ENCODE data around the gene CDH15. TPM values are rescaled to one million over a fixed set of nuclear protein-coding genes. Genes with fewer than 3 reads are reported as not detected.
"Not testable (repeated sequence)": the region's sequence is repeated elsewhere in the genome, so short reads cannot be mapped to it uniquely, and the experiment has no call there.

Gene CDH15
- polyA plus RNA-seq, 3 donors = 1.2 to 1.9 (median 1.4) TPM

DNA sequence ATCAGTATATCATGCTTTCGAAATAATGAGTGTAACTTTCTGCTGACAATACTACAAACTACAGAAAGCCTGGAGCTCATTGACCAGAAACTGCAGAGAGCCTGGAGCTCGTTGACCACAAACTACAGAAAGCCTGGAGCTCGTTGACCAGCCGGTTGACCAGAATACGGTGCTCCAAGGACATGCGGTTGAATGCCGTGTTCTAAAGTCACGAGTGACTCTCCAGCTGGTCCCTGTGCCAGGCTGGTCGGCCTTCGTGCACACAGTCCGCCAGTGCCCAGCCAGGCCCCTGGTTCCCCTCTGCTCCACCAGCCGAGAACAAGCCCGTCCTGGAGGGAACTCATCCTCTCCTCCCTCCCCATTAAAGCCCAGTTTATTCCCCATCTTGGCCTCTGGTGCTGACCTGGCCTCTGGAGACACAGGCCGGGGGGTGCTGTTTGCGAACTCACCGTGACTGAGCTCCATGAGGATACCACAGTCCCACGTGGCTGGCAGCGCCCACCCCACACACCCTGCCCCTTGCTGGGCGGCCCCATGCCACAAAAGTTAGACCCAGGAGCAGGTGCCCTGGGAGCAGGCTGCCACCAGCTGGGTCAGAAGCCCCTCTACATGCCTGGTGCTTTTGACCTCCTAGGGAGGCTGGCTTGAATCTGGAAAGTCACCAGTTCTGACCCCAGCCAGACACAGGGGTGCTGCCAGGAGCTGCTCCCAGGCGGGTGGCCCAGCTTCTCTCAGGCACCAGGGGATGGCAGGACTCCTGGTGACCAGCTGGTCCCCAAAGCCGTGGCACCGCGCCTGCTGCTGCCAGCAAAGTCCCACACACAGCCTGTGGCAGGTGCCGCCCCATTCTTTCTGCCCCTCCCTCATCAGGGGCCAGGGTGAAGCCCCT, 15.5 kb upstream of the CDH15 start:
- no peak for DNase-seq (ENCODE audit: low read depth in 3 of 3, low spot score in 2 of 3)

DNA sequence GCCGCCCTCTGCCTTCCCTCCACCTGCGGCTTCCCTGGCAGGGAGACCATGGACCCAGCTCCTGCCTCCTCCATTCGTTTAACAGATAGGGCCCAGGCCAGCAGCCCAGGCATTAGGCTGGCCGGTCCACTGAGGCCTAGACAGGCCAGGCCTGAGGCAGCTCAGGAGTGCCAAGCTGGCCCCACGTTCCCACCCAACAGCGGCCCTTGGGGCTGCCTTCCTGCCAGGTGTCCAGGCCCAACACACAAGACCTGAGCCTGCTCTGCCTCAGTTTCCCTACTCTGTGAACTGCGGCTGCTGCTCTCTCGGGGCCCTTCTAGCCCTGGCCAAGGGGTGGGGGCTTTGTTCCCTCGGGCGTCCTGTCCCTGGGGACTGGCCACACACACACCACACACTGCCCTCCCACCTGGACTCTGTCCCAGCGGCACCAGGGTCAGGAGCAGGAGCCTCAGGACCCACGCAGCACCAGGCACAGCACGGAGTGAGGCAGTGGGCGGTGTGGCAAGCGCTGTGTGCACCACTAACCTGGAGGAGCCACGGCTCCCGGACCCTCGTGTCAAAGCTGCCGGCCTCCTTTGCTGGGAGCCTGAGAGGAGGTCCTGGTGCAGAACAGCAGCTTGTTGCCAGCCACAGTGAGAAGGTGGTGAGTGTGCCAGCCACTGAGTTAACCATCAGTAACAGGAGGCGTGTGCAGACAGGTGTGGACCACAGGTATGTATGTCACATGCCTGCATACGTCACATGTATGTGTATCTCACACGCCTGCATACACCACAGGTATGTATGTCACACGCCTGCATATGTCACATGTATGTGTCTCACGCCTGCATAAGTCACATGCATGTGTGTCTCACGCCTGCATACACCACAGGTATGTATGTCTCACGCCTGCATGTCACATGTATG, 14.6 kb upstream of the CDH15 start:
- DNase-seq (ENCODE audit: low read depth in 3 of 3, low spot score in 2 of 3) = no peak

DNA sequence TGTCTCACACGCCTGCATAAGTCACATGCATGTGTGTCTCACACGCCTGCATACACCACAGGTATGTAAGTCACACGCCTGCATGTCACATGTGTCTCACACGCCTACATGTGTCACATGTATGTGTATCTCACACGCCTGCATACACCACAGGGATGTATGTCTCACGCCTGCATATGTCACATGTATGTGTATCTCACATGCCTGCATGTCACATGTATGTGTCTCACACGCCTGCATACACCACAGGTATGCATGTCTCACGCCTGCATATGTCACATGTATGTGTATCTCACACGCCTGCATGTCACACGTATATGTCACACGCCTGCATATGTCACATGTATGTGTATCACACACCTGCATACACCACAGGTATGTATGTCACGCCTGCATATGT, 13.8 kb upstream of the CDH15 start:
- DNase-seq (ENCODE audit: low read depth in 3 of 3, low spot score in 2 of 3) = no peak

DNA sequence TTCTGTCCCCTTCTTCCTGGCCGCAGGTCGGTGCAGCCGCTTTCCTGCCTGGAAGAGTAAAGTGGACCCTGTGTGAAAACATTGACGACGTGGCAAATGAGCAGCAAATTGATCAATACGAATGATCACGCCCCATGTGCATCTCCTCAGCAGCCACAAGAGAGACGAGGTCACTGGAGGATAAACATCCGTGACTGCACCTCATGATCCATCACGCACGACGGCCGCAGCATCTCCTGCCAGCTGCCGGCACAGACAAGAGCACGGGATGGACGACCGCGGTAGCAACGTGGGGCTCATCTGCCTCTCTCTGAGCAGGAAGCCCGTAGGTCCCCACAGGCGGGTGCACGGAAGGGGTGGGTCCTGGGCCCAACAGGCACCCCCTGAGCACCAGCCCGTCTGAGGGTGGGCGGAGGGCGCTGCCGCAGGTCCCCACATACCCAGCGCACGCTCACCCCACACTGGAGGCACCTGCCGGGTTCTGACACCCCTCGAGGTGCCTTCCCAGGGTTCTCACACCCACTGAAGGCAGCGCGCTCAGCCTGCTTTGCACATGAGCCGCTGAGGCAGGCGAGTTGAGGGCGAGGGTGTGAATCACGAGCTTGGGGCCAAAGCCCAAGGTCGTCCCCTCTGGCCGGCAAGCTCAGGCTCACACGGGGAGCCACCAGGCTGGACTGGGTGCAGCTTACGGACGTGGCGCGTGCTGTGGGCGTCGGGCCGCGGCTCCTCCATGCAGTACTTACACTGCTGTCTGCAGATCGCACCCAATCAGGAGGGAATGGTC, 12.3 kb upstream of the CDH15 start:
- no peak for DNase-seq (ENCODE audit: low read depth in 3 of 3, low spot score in 2 of 3)

DNA sequence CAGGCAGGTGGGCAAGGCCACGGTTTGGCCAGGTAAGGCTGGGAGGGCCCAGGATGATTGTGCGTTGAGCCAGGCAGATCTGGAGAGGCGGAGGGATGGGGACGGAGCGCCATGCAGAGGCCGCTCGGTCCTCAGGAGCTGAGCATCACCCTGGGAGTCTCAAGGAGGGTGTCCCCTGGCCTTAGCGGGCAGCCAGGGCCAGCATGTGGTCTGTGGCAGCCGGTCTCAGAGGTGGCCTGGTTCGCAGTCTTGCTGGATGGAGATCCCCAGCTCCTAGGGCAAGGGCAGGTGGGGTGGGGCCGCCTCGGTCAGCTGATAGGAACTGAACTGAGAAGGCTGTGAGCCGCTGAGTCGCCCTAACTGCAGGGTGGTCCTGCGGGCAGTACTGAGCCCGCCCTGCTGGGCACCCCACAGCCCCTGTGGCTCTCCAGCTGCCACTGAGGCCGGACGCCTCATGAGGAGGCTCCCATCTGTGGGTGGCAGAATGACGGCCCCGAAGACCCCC, 11.6 kb upstream of the CDH15 start:
- DNase-seq (ENCODE audit: low read depth in 3 of 3, low spot score in 2 of 3) = no peak

DNA sequence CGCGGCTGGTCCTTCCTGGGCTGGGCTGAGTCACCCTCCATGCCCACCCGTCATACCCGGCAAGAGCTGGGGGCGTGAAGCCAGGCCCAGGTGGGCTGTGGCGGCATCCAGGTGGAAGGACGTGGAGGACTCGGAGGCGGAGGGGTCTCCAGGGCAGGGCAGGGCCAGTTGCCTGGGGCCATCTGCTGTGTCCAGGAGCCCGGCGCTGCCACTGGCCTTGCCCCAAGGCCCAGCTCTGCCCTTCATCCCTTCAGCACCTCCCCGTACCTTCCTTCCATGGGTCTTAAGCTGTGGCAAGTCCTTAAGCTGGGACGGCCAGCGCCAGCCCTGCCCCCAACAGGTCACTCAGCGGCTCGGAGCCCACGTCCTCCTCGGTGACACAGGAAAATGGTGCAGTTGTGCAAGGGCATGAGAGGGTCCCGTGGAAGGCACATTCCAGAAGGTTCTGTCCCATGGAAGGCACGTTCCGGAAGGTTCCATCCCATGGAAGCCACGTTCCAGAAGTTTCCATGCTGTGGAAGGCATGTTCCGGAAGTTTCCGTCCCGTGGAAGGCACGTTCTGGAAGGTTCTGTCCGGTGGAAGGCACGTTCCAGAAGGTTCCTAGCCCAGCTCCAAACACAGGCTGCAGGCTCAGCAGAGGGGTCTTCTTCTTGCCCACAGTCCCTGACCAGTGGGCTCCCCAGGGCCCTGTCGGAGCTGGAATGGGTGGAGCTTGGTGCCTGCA, 10.4 kb upstream of the CDH15 start:
- DNase-seq (ENCODE audit: low read depth in 3 of 3, low spot score in 2 of 3) = no peak

DNA sequence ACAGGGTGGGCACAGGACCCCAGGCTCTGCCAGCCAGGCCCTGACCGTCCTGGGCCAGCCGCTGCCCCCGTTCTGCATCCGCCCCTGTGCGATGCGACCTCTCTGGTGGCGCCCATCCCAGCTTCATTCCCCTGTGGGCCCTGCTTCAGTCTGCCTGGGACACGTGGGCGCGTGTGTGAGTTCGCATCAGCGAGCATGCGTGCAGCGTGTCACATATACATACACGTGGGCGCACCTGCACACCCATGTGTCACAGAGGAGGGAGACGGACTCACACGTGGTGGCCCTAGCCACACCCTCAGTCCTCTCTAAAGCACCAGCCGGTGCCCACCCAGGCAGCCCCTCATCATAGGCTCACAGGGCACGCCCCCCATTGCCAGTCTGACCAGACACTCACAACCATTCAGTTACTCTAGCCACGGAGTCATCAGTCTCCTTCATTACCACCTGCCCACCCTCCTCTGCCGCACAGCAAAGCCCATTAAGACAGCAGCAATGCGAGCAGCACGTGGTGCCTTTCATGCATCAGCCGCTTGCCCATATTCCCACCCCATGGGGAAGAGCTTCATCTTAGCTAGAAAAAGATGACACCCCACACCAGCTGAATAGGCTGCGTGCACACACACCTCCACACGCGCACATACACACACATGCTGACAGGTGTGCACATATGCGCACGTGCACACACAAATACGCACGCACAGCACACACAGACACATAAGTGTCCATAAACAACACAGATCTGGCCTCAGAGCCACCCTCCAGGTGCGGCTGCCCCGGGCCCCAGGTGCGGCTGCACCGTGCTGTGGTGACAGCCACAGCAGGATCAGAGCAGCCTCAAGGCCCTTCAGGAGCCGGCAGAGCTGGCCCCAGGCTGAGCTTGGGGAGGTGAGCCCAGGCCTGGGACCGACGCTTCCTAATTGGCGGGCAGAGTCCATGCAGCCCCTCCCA, 9.5 kb upstream of the CDH15 start:
- no peak for DNase-seq (ENCODE audit: low read depth in 3 of 3, low spot score in 2 of 3)

DNA sequence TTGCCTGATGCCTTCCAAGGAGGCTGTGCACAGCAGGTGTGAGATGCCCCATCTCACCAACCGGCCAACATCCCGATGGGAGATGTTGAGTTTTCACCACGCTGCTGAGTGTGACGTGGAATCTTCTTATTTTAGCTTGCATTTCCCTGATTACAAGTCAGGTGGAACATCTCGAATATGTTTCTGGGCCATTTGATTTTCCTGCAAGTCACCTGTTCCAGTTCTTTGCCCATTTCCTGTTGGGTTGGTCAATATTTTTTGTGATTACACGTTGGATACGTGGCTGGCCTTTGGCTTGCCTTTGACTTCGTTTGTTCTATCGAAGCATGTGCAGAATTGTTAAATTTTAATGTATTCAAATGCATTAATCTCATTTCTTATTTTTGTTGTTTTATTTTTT, 8.3 kb upstream of the CDH15 start:
- no peak for DNase-seq (ENCODE audit: low read depth in 3 of 3, low spot score in 2 of 3)

DNA sequence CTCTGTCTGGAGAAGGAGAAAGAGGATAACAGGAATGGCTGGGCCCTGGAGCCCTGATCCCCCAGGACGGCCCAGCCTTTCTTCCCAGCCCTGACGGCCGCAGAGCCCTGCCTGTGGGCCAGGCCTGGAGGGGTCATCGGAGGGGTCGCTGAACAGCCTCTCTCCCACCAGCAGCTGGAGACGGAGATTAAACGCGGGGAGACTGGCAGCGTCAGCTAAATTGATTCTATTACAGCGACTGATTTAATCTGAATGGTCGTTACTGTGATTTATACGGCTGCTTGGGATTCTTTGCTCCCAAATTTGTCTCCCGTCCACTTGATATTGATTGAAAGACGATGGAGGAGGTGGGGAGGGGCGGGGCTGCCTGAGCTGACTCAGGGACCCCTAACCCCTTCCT, 7.1 kb upstream of the CDH15 start:
- DNase-seq (ENCODE audit: low read depth in 3 of 3, low spot score in 2 of 3) = no peak

DNA sequence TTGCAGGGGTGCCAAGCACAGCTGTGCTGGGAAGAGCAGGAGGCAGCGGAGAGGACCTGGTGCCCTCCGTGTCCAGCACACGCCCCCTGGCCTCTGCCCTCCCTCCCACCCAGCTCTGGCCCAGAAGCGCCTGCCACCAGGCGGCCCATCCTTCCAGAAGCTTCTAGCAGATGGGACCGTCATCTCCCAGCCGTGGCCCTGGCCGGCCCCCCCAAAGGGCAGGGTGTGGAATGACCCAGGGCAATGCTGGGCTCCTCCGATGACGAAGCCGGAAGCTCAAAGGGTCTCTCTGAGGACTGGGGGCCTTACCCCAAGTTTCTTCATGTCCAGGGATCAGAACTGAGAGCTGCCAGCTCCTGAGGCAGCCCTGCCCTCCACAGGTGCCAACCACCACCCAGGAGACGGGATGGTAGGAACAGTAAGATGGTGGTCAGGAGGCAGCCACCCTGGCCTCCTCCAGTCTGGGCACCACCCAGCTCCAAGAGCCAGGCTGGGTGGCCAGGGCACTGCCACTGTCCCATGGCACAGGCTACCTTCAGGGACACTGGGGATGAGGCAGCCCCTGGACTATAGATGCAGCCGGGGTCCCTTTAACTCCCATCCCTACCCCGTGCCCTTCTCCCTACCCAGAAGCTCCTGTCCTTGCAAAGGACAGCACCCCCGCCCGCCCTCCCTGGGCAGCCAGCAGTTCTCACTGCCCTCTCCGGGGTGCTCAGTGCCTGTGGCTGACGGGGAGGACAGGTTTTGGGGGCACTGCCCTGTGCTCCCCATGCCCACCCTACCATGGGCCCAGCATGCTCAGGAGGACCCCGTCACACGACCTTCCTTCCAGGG, 6.5 kb upstream of the CDH15 start:
- DNase-seq (ENCODE audit: low read depth in 3 of 3, low spot score in 2 of 3) = no peak

DNA sequence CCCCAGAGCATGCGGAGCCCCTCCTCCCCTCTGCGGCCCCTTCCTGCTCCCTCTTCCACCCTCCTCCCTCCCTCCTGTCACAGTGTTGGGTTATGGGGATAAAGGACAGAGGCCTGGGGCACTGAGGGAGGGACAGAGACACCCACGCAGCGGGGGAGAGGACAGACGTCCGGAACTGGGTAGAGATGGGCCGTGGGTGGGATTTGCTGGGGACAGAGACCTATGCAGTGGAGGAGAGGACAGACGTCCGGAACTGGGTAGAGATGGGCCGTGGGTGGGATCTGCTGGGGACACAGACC, 5.9 kb upstream of the CDH15 start:
- DNase-seq (ENCODE audit: low read depth in 3 of 3, low spot score in 2 of 3) = not testable (repeated sequence)

DNA sequence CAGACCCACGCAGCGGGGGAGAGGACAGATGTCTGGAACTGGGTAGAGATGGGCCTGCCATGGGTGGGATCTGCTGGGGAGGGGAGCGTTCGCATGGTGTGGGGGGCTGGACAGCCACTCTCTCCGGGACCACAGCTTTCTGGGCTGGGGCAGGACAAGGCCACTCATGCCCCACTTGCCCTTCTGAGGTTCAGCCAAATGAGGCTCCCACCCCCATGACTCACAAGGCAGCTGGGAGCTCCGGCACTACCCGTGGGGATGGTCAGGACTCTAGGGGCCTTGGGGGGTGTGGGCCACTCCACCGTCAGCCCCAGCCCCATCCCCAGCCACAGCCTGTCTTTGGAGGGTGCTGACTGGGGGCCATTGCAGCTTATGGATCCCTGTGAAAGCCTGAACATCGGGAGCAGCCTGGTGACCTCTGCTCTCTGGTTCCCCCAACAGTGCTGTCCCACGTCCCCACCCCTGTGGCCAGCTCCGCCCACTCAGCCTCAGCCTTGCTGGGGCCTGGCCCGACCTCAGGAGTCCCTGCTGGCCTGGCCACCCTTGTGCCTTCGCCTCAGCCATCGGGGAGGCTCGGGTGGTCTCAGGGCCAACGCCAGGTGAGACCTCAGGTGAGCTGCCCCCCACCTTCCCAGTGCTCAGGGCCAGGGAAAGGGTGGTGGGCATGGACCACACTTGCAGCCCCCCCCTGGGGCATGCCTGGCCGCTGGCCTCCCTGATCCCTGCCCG, 4.7 kb upstream of the CDH15 start:
- DNase-seq (ENCODE audit: low read depth in 3 of 3, low spot score in 2 of 3) = no peak

DNA sequence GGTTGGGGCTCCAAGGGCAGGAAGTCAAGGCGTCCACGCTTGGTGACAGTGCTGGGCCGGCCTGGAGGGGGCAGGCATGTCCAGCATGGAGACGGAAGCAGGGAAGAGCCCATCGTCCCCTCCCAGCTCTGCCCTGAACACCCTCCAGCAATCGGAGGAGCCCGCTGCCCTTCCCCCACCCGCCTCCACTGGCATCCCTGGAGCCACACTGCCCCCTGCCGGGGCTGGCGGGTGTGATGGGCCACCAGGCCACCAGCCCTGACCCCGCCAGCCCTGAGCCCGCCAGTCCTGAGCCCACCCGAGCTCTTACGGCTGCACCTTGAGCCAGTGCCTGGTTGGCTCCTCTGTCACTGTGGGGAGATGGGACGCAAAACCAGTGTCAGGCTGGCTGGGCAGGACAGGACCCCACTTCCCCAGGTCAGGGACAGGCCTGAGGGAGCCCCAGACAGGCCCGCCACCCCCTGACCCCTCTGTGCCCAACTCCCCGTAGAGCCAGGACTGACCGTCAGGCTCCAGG, 4.1 kb upstream of the CDH15 start:
- peak in 2 of 3 donors; percentile 60 to 72 for DNase-seq (ENCODE audit: low read depth in 3 of 3, low spot score in 2 of 3)

DNA sequence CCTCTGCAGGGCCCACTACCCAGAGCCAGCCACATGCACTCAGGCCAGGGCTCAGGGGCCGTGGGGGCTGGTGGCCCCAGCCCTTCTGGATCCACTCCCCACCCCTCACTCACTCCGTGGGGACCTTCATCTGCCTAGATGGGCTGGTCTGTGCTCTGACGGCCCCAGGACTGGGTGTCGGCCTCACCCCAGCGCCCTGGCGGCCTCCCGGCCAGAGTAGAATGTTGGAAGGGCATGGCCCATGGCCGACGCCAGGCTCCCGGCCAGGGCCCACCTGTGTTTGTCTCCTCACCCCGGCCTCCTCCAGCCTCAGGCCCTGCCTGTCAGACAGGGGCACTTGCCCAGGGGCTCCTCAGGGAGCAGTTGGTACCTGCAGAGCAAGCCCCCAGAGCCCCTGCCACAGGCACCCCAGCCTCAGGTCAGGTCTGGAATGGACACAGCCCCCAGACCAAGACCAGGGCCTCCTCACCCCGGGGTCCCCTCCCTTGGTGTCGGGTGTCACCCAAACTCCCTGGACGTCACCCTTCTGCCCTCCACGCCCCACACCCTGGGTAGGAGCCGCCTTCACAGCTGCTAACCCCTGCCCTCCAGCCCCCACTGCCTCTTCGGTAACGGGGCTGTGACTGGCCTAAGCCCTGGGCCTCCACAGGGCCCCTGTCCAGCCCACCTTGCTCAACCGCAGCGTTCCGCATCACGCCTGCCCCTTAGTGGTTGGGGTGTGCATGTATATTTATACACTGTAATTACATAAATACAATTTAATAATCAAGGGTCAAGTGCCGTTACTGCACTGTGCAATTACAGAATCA, 3.0 kb upstream of the CDH15 start:
- no peak for DNase-seq (ENCODE audit: low read depth in 3 of 3, low spot score in 2 of 3)

DNA sequence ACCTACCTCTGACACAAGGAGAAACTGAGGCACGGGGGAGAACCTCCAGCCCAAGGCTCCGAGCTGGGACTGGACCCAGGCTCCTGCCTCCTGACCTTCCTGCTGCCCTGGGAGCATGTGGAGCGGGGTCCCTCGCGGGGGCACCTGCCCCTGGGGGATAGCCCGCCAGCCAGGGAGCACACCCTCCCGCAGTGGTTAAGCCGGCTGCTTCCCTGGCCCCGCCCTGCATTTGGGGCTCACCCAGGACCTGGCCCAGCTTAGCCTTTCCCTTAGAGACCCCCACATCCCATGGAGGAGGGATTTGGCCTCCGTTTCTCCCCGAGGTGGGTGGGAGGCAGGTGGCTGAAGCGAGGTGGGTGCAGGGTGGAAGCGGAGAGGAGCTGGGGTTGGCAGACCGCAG, 1.8 kb upstream of the CDH15 start:
- DNase-seq (ENCODE audit: low read depth in 3 of 3, low spot score in 2 of 3) = no peak

DNA sequence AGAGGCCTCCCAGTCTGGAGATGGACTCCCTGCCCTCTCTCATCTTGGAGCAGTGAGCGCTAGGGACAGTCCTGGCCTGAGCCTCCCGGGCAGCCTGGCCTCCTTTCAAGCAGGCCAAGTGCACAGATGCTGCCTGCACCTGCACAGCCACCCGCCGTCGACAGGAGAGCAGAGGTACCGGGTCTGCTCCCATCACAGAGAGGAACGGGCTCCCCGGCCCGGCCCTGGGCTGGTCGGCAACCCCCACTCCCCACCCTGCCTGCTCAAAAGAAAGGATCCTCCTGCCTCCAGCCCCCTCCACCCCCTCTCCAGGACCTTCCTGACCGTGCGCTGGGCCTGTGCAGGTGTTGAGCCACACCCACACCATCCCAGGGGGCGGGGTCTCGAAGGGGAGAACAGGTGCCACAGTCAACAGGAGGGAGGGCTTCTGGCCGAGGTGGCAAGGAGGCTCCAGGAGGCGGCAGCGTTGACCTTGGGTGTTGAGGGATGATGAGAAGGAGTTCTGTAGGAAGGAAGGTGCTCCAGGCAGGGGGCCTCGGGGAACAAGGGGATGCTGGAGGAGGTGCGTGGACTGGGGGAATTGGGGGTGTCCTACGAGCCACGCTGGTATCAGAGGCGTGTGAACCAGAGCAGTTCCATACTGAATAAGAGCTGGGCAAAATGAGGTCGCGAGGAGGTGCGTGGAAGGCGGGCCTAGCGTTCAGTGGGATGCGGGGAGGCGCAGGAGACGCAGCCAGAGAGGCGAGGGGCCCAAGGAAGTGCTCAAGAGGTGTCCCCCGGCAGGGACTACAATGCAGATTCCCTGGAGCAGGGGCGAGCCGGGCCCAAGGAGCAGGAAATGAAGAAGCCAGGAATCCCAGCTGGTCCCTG, 967 bp upstream of the CDH15 start:
- DNase-seq (ENCODE audit: low read depth in 3 of 3, low spot score in 2 of 3) = no peak
